Nephron progenitor cell (in vitro differentiated cells): ENCODE measurements around the gene CCN2.

Source experiments
- DNase-seq: peaks from one replicate; pipeline ENCODE4 v3.0.0; 2021
- H3K27ac Mint-ChIP-seq: 2 replicates; pipeline ENCODE4 v1.8.0; 2021; ENCODE audit warnings: mild to moderate bottlenecking, moderate library complexity, mixed read lengths
- H3K27me3 Mint-ChIP-seq: 2 replicates; pipeline ENCODE4 v1.8.0; 2021; ENCODE audit warnings: mild to moderate bottlenecking, low read depth, mixed read lengths; ENCODE audit not compliant: poor library complexity
- H3K36me3 Mint-ChIP-seq: 2 replicates; pipeline ENCODE4 v1.8.0; 2021; ENCODE audit warnings: low read depth, mixed read lengths
- H3K4me1 Mint-ChIP-seq: 2 replicates; pipeline ENCODE4 v1.8.0; 2021; ENCODE audit warnings: mixed read lengths
- H3K4me3 Mint-ChIP-seq: 2 replicates; pipeline ENCODE4 v1.8.0; 2021; ENCODE audit warnings: mild to moderate bottlenecking, moderate library complexity, mixed read lengths
- H3K9me3 Mint-ChIP-seq: 2 replicates; pipeline ENCODE4 v1.8.0; 2021; ENCODE audit warnings: mild to moderate bottlenecking, moderate library complexity, mixed read lengths
- CTCF ChIP-seq: fragments of 200-600 bp; sonication (generic); IDR thresholded peaks from 2 replicates; pipeline ENCODE4 v1.5.0; 2021; ENCODE audit warnings: antibody characterized with exemption

CCN2 gene

GRCh38 chr6:131970076-131970859 is 19.1 kb upstream of the CCN2 start:
- H3K27ac Mint-ChIP-seq = no peak overlapping the region
- TF ChIP-seq CTCF = no peak
- no peaks in the 10 kb centered on the region for H3K36me3 Mint-ChIP-seq
- no peak overlapping the region for H3K4me3 Mint-ChIP-seq
- H3K4me1 Mint-ChIP-seq = peaks cover 9% of the 10 kb centered on the region
- no peaks in the 10 kb centered on the region for H3K9me3 Mint-ChIP-seq
- no peaks in the 10 kb centered on the region for H3K27me3 Mint-ChIP-seq
- no peak for DNase-seq

- H3K4me3 Mint-ChIP-seq = no peak overlapping the region
- no peaks in the 10 kb centered on the region for H3K9me3 Mint-ChIP-seq
These were observed 17.5 kb upstream of the CCN2 start for GRCh38 chr6:131968656-131969055.

GRCh38 chr6:131967948-131968347 is 16.8 kb upstream of the CCN2 start:
- H3K4me1 Mint-ChIP-seq = peaks cover 9% of the 10 kb centered on the region
- H3K36me3 Mint-ChIP-seq = no peaks in the 10 kb centered on the region
- H3K9me3 Mint-ChIP-seq = no peaks in the 10 kb centered on the region
- no peaks in the 10 kb centered on the region for H3K27me3 Mint-ChIP-seq
- DNase-seq = no peak
- no peak for TF ChIP-seq CTCF
- no peak overlapping the region for H3K27ac Mint-ChIP-seq
- no peak overlapping the region for H3K4me3 Mint-ChIP-seq

More at GRCh38 chr6:131968656-131969055, 17.5 kb upstream of the CCN2 start:
- Mint-ChIP-seq H3K36me3 (no peaks in the 10 kb centered on the region), H3K27ac (no peak overlapping the region), H3K4me1 (peaks cover 9% of the 10 kb centered on the region), H3K27me3 (no peaks in the 10 kb centered on the region)
- no peak for TF ChIP-seq CTCF
- no peak for DNase-seq

GRCh38 chr6:131966443-131966842 is 15.3 kb upstream of the CCN2 start:
- Mint-ChIP-seq H3K36me3 (no peaks in the 10 kb centered on the region), H3K4me3 (no peak overlapping the region), H3K27me3 (no peaks in the 10 kb centered on the region), H3K4me1 (peaks cover 9% of the 10 kb centered on the region), H3K9me3 (no peaks in the 10 kb centered on the region), H3K27ac (peak overlapping the region; percentile 70)
- TF ChIP-seq CTCF = no peak
- DNase-seq = no peak

- Mint-ChIP-seq H3K4me3 (no peak overlapping the region), H3K27me3 (no peaks in the 10 kb centered on the region), H3K4me1 (peaks cover 9% of the 10 kb centered on the region), H3K27ac (no peak overlapping the region), H3K9me3 (no peaks in the 10 kb centered on the region), H3K36me3 (no peaks in the 10 kb centered on the region)
- no peak for TF ChIP-seq CTCF
- no peak for DNase-seq
These were observed 11.9 kb upstream of the CCN2 start for GRCh38 chr6:131963063-131963462.
